DMS 273 (cell line): Measurements from ENCODE around the gene GPI.
A peak's percentile ranks its signal among the peaks of the same experiment; 100 is the strongest.

ENCODE experiments used
- DNase-seq: peaks from one replicate; lab custom pipeline; 2025; ENCODE audit not compliant: unreplicated experiment; lab: John Stamatoyannopoulos, UW

The GPI gene

GRCh38 chr19:34337739-34338138 is 27.3 kb upstream of the GPI start:
- no peak for DNase-seq

GRCh38 chr19:34341935-34342680 is 22.9 kb upstream of the GPI start:
- no peak for DNase-seq

GRCh38 chr19:34343751-34344150 is 21.2 kb upstream of the GPI start:
- no peak for DNase-seq

GRCh38 chr19:34345947-34346351 is 19.0 kb upstream of the GPI start:
- peak; percentile 92 for DNase-seq

DNA sequence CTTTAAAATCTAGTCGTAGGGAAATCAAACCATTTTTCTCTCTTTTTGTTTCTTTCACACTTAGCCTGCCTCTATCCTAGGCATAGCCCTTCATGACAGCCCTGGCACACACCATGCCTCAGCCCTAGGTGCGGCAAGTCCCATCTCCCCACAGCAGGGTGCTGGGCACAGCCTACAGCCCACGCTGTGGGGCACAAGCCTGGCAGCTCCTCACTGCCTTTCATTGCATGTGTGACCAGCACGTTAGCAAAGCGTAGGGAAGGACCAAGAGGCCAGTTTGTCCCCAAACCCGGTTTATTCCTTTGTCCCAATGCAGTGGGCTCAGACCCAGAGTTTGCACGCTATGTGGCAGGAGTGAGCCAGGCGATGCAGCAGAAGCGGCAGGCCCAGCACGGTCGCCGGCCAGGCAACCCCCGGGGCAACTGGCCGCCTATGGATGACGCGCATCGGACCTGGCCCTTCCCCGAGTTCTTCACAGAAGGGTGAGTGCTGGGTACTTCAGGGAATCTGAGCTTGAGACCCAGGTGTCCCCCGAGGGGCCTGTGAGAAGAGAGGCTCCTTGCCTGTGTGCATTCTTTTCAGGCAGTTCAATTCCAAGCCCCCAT is 17.3 kb upstream of the GPI start:
- no peak for DNase-seq

DNA sequence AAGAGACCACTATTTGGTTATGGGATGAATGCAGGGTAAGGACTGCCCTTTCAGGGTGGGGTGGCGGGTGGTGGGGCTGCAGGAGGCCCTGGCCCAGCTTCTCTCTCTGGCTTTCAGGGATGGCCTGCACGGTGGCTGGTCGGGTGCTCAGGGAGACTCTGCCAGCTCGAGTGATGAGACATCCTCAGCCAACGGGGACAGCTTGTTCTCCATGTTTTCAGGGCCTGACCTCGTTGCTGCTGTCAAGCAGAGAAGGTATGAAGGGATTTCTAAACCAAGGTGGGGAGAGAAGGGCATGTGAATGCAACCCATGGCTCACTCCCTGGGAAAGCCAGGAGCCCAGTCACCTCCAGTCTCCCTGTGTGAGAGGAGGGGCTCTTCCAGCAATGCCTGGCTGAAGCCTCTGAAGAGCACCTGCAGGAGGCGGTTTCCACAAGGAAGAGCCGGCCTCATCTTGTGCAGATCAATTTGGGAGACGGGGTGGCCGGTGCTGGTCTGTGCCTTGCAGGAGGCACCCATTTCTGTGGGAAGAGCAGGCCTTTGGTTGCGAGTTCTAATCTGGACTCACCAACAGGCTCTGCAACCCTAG is 16.0 kb upstream of the GPI start:
- DNase-seq, result no peak

DNA sequence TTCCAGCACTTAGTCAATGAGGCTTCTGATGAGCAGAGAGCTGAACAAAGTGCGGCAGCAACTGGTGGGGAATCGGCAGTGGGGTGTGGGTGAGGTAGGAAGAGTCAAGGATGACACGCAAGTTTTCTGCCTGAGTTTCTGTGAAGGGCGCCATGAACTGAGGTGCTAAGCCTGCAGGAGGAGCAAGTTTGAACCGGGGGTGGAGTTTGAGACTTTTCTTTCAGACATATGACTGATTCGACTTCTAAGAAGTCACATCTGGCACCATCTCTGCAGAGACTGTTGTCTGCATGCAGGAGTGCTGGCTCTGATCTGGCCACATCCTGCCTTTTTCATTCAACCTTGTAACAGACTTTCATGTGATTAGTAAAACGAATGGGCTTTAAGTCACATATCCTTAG is 14.8 kb upstream of the GPI start:
- DNase-seq, result no peak

- no peak for DNase-seq
Observed at GRCh38 chr19:34351382-34351826, 13.6 kb upstream of the GPI start.

DNA sequence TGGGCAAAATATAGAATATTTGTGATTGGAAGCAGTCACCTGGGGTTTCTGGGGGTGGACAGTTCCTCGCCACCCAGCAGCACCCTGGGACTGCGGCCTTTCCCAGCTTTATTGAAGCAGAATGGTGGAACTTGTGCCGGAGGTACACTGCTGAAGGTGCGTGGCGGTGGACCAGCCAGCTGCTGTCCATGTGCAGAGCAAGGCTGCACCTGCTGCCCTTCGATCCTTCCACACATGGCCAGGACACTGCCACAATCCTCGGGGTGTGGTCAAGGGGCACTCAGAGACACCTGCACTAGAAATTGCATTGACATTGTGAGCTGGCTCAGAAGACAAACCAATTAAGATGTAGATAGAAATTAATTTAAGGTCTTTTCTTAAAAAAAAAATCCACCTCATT is 11.4 kb upstream of the GPI start:
- no peak for DNase-seq

- DNase-seq, result no peak
Observed at GRCh38 chr19:34355201-34355600, 9.8 kb upstream of the GPI start.

DNA sequence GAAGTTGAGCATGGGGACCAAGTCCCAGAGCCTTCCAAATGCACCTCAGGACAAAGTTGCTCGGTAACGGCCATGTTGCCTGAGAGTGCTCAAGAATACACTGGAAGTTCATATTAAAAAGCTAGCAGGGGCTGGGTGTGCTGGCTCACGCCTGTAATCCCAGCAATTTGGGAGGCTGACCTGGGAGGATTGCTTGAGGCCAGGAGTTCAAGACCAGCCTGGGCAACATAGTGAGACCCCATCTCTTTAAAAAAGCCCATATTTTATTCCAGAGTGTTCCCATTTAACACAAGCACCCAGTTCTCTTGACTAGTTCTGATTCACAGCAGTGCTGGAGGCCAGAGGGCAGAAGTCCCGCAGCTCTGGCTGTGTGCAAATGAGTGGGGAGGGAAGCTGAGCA is 8.1 kb upstream of the GPI start:
- DNase-seq, result no peak

DNA sequence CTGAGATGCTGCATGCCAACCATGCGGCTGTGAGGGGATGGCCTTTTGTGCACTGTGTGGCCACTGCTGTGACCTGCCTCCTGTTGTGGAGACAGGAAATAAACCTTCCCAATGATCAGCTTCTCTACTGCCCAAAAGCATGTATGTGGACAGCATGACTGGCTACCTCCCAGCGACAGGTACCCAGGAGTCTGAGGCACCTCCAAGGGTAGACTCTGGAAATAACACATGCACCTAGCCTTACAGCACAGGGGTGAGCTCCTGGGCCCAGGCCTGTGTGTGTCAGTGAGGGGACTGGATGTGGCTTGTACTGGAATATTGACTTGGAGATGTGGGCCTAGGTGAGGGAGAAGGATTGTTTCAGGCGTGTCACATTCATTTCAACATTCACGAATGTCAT is 7.6 kb upstream of the GPI start:
- no peak for DNase-seq

GRCh38 chr19:34359140-34359953 is 5.6 kb upstream of the GPI start:
- peak; percentile 99 for DNase-seq

DNA sequence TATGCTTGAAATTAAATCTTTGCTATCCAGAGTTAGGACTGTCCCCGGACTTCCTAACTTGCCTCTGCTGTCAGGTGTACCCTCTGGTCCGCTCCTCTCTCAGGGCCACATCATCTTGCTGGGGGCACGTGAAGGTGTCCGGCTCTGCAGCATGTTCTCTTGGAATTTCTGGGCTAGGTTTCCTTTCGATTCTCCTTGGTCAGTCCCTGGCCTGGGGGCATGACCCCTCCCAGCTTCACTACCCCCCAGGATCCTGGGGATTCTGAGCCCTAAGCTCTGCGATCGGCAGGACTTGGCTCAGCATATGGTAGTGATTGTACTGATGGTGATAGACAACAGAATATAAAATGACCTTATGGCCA is 5.1 kb upstream of the GPI start:
- no peak for DNase-seq

DNA sequence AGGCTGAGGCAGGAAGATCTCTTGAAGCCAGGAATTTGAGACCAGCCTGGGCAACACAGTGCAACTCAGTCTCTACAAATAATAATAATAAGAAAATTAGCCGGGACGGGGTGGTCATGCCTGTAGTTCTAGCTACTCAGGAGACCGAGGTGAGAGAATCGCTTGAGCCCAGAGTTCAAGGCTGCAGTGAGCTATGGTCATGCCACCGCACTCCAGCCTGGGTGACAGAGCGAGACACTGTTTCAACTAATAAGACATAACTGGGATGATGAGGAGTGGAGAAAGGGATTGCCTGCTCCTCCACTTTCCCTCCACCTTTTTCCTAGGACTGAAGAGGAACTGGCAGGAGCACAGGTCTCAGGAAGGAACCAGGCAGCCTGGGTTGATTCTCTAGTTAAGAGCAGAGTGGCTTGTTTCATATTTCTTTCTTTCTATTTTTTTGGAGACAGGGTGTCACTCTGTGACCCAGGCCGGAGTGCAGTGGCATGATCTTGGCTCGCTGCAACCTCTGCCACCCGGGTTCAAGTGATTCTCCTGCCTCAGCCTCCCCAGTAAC is 4.6 kb upstream of the GPI start:
- DNase-seq, result no peak

GRCh38 chr19:34362679-34363069 is 2.3 kb upstream of the GPI start:
- no peak for DNase-seq

- no peak for DNase-seq
Observed at GRCh38 chr19:34363094-34363493, 1.9 kb upstream of the GPI start.

GRCh38 chr19:34363930-34364329 is 1.1 kb upstream of the GPI start:
- DNase-seq, result no peak

- DNase-seq, result no peak
Observed at GRCh38 chr19:34364462-34364829, 550 bp upstream of the GPI start.

DNA sequence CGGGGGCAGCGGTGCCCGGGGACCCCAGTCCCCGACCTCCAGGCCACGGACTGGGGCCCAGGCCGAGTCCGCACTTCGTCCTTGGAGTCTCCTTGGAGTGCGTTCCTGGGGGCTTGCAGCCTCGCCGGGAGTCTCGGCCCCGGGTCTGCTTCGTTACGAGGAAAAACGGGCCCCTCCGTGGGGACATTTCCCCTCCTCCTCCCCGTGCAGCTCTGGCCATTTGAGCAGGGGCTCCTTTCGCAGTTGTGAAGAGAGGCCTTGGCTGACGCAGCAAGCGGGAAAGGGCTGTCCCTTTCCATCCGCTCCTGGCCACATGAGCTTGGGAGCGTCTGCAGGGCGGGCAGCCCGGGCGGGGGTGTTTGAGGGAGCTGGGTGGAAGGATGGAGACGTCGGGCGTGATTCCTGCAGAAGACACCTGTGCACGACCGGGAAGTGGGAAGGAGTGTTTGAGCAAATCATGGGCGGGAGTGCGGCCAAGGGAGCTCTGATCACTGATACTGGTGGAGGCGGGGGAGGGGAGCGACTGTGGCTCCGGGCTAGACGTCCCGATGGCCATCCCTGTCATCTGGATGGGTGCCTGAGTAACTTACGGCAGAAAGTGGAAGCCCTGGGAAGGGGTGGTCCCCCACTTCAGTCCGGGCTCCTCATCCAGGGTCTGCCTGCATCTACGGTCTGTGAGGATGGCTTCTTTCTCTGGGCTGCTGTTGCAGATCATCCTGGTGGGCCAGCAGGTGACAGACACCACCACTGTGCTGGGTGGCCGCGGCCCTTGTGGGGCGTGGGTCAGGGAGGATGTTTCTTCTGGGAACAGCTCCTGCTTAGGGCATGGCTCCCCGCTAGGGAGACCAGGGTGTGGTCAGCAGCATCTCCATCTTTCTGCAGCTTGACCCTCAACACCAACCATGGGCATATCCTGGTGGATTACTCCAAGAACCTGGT is 736 bp downstream of the GPI start:
- peak; percentile 54 for DNase-seq
